ENCODE measurements around the gene MARK4. TPM values are rescaled to one million over a fixed set of nuclear protein-coding genes. Genes with fewer than 3 reads are reported as not detected.

Gene MARK4
- total RNA-seq, 4 donors from 2014 or later: 10.2 to 26.2 (median 14.4) TPM

DNA sequence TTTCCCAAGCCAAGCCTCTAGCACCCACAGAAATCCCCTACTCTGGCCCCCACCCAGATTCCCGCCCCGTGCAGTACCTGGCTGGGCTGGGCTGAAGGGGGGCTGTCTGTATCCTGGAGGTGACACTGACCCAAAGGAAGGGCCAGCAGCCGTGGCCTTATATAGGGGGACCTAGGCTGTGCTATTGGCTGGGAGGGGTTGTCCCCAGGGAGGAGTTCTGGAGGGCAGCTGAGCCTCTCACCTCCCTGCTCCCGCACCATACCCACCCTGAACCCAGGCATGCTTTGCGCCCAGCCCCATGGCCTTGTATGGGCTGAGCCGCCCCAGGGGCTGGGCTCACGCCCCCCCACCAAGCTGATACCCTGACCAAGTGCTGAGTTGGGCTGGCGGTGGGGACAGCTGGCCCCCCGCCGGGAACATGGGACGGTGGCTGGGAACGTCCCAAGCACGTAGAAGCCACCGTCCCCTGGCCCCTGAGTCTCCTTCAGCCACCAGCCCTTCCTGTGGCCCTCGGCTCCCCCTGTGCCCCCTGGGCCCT is 71.7 kb downstream of the MARK4 start, which contains the start of gene CKM:
TSS of gene CKM (minus strand) at position 132 of the 538 bp plus-strand sequence. CDS start 3,162 bp downstream, outside the sequence.
- no peak for TF ChIP-seq CTCF (IDR thresholded peaks at IDR 0.05; ENCODE audit: low read depth)

DNA sequence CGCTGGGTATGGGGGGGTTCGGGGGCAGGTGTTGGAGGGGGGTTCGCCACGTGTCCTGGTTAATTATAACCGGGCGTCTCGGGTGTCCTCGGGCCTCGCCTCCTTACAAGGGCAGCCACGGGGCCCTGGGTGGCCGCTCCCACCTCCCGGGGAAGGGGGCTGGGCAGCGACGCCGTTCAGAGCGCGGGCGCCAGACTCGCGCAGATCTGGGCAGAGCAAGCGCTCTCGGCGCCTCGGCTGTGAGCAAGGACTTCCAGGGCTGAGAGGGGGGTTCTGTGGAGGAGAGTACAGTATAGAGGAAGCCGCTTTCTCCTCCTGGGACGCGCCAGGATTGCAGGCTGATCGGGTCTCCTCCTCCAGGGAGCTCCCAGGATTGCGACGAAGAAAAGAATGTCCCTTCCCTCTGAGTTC is 72.6 kb downstream of the MARK4 start:
- no peak for TF ChIP-seq CTCF (IDR thresholded peaks at IDR 0.05; ENCODE audit: low read depth)

DNA sequence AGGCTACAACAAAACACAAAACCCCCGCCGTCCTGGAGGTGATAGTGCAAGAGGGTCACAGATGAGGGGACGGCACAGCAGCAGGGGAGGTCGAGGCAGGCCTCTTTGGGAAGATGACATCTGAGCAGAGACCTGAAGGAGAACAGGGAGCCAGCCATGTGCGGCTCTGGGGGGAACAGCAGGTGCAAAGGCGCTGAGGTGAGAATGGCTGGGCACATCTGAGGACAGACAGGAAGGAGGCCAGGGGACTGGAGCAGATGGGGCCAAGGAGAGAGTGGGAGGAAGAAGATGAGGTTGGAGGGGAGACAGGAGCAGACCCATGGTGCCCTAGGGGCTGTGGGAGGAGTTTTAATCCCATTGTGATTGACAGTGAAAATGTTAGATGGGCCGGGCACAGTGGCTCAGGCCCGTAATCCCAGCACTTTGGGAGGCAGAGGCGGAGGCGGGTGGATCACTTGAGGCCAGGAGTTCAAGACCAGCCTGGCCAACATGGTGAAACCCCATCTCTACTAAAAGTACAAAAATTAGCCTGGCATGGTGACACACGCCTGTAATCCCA is 73.4 kb downstream of the MARK4 start:
- TF ChIP-seq CTCF (IDR thresholded peaks at IDR 0.05; ENCODE audit: low read depth): no peak

DNA sequence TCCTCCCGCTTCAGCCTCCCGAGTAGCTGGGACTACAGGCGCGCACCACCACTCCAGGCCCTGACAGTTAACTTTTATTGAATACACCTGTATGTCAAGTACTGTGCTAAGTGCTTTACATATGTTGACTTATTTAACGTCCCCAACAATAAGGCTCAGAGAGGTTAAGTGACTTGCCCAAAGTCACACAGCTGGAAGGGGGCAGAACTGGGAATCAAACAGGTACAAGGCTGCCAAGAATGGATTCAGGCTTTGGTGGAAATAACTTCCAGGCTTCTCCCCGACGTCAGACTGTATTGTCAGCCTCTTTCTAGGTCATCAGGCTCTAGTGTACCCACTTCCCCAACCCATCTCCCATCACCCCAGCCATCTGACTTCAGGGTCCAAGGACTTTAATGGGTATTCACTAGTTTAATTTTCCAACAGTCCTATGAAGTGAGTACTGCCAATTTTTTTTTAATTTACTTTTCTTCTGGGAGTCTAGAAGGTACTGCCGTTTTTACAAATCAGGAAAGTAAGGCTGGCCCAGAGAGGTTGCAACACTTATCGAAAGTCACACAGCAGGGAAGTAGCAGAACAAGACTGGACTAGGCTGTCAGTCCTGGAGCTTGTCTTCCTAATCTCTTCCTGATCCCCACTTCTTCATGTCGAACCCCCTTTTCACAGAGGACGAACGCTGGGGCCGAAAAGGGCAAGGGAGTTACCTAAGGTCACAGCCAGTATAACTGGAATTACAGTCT is 76.5 kb downstream of the MARK4 start:
- no peak for TF ChIP-seq CTCF (IDR thresholded peaks at IDR 0.05; ENCODE audit: low read depth)

- no peak for TF ChIP-seq CTCF (IDR thresholded peaks at IDR 0.05; ENCODE audit: low read depth)
Measured at GRCh38 chr19:45331411-45331810, 80.3 kb downstream of the MARK4 start.

DNA sequence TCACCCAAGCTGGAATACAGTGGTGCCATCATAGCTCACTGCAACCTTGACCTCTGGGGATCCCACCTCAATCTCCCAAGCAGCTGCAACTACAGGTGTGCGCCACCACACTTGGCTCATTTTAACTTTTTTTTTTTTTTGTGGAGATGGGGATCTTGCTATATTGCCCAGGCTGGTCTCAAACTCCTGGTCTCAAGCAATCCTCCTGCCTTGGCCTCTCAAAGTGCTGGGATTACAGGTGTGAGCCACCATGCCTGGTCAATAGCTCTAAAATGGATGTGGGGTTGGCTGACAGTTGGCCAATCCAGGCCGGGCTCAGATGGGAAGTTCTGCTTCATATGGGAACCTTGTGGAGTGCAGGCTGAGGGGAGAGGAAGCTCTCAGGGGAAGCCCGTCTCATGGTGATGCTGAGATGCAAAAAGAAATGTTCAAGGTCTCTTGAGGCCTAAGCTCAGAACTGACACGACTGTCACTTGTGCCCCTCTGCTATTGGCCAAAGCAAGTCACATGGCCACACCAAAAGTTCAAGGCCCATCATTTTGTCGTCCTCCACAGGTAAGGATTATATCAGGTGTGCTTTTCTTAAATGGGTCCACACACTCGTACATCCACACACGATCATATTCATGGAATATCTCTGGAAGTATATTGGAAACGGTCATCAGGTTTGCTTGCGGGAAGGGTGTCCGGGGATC is 82.7 kb downstream of the MARK4 start:
- TF ChIP-seq CTCF (IDR thresholded peaks at IDR 0.05; ENCODE audit: low read depth): no peak

DNA sequence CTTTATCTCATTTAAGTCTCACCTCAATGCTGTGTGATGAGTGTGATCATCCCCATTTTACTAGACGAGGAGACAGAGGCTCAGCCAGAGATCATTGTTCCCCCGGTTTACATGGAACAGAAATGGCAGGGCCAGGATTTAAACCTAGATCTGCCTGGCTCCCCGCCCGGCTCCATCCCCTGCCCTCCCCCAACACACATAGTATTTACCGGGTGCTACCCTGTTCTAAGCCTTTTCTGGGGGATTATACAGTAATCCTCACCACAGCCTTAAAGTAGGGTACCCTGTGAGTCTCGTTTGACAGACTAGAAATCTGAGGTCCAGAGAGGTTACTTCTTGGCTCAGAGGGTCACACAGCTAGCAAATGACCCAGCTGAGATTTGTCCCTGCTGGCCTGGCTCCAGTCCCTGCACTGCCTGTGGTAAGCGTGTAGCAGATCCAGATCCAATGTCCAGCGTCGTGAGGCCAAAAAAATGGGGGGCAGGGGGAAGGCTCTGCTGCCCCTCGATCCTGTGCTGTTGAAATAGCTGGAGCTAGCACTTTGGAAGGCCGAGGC is 85.7 kb downstream of the MARK4 start:
- TF ChIP-seq CTCF (IDR thresholded peaks at IDR 0.05; ENCODE audit: low read depth): no peak
